GM23248 (cell line): ENCODE measurements around the gene ST6GALNAC3.

Source experiments
- EZH2 ChIP-seq: fragments of 200-600 bp; sonication (generic); IDR thresholded peaks from 2 replicates; pipeline ENCODE4 v1.6.1; 2018; ENCODE audit warnings: antibody characterized with exemption, mild to moderate bottlenecking; ENCODE audit not compliant: insufficient read depth, poor library complexity, severe bottlenecking
- EZH2phosphoT487 ChIP-seq: fragments of 200-600 bp; sonication (generic); IDR thresholded peaks from 2 replicates; pipeline ENCODE4 v1.6.1; 2018; ENCODE audit warnings: antibody characterized with exemption, moderate library complexity, mild to moderate bottlenecking, low read depth; ENCODE audit not compliant: insufficient read depth

DNA sequence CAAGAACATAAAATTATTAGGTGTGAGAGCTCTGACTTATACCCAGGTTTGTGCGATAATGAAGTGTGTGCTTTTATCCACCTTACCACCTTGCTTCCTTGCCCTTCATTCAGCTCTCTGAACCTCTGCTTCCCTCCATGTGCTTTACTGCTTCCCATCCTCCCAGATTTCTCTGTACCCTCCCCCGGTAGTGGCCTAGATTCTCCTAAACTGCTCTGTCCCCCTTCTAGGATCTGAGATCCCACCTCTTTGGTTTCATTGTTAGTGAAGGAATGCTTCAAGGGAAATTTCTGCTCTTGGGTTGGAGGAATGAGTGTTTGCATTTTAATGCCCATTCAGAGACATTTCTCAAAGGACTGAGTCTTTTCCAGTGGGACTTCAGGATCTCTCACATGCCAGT, 159.5 kb downstream of the ST6GALNAC3 start:
- TF ChIP-seq EZH2phosphoT487 (no peak), EZH2 (no peak)
